HG02943 (cell line): Measurements from ENCODE around the gene COL19A1.
A peak's percentile ranks its signal among the peaks of the same experiment; 100 is the strongest.

Source experiments
- ATAC-seq: cut with Tn5 transposase; IDR thresholded peaks from one replicate; pipeline ENCODE4 v1.9.1; 2021; ENCODE audit warnings: mild to moderate bottlenecking, low read depth, moderate library complexity; ENCODE audit not compliant: unreplicated experiment

Gene COL19A1

GRCh38 chr6:70111737-70112136 lies 245.4 kb downstream of the COL19A1 start:
- no peak for ATAC-seq

GRCh38 chr6:70112716-70113115 lies 246.4 kb downstream of the COL19A1 start:
- no peak for ATAC-seq

DNA sequence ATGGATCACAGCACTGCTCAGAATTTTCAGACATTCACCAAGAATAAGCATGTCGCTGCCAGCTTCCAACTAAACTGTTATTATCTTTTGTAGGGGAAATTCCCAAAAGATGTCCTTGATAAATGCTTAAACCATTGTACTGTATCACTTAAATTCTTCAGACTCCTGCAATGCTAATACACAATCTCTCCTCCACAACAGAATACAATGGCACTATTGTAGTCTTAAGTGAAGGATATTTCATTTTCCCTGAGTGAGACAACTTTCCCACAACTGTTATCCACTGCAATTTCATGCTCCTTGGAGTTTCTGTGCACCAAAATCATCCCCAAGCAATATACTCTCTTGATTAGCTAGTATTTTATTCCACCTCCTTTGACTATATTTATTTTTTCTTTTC lies 246.8 kb downstream of the COL19A1 start:
- no peak for ATAC-seq

DNA sequence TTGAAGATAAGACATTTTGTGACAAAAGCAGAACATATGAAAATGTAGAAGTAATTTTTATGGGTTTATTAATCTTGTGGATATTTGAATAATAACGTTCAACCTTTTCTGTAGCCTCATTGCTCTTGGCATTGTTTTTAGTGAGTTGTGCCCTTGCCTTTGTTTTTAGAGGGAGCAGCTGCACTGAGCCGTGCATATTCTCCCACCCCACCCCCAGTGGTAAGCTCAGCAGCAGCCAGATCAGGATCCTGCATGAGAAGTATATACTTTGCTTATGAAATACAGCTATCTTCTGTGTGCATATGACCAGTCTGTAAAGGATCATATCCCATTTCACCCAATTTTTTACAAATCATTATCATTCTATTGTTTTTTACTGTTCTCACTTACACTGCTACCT lies 252.3 kb downstream of the COL19A1 start:
- ATAC-seq: no peak

- ATAC-seq: no peak
Observed at GRCh38 chr6:70119218-70119835, 253.0 kb downstream of the COL19A1 start.

GRCh38 chr6:70124443-70124842 lies 258.1 kb downstream of the COL19A1 start:
- ATAC-seq: no peak

DNA sequence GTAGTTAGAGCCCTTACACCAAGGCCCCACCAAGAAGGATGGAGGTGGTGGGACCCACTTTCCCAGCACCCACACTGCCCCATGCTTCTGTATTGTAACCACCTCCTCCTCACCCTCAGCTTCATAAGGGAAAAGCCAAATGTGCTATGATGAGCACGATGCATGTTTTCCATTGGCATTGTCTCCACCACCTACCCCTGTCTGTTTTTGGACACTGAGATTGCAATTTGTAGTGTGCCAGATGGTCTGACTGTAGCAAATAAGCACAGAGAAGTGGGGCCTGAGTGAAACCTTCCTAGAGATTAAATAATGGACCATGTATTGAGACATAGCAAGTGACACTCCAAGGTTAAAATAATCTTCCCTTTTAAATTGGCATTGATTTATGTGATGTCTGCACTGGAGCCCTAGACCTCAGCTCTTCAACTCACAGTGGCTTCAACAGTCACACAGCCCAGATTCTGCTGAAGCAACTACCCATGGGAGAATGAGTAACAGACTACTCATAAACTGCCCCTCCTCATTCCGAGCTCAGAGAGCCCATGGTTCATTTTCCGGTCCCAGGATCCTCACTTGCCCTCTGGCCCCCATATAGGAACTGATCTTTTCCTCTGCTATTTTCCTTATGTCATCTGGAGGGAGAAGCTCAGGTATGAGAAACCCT lies 258.7 kb downstream of the COL19A1 start:
- no peak for ATAC-seq

- no peak for ATAC-seq
Observed at GRCh38 chr6:70125602-70126001, 259.2 kb downstream of the COL19A1 start.

- ATAC-seq: no peak
Observed at GRCh38 chr6:70129341-70129740, 263.0 kb downstream of the COL19A1 start.

GRCh38 chr6:70130865-70131264 lies 264.5 kb downstream of the COL19A1 start:
- no peak for ATAC-seq

DNA sequence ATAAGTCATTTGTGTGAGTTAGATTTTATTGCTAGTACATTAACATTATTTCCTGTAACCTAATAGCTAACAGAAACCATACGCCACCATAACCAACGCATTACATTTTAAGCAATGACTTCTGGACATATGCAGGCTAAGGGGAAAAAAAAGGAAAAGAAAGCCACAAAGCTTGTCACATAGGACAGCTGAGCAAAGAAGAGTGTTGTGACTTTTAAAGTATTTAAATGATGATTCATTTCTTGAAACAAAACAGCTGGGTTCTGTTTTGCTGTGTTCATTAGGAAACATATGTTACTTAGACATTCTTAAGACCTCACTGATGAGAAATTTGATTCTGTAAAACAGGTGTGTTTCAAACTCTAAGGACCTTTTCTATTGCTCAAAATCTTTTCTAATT lies 265.2 kb downstream of the COL19A1 start:
- ATAC-seq: peak; percentile 85

DNA sequence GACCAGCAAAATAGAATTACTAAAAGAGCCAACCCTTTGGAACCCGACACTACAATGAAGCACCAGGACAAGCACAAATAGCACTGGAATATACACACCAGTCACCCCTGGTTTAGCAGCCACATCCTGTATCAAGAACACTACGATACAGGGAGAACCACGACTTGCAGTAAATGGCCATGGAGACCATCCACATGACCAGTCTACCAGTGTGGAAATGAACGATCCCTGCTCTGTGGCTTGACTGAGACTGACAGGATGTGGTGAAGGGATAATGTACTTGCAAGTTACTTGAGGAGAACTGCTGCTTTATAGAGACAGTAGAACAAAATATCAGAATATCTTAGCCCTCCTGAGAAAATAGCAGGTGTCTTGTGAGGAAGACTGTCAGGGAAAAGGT lies 266.9 kb downstream of the COL19A1 start:
- ATAC-seq: no peak

GRCh38 chr6:70134542-70134941 lies 268.2 kb downstream of the COL19A1 start:
- no peak for ATAC-seq

DNA sequence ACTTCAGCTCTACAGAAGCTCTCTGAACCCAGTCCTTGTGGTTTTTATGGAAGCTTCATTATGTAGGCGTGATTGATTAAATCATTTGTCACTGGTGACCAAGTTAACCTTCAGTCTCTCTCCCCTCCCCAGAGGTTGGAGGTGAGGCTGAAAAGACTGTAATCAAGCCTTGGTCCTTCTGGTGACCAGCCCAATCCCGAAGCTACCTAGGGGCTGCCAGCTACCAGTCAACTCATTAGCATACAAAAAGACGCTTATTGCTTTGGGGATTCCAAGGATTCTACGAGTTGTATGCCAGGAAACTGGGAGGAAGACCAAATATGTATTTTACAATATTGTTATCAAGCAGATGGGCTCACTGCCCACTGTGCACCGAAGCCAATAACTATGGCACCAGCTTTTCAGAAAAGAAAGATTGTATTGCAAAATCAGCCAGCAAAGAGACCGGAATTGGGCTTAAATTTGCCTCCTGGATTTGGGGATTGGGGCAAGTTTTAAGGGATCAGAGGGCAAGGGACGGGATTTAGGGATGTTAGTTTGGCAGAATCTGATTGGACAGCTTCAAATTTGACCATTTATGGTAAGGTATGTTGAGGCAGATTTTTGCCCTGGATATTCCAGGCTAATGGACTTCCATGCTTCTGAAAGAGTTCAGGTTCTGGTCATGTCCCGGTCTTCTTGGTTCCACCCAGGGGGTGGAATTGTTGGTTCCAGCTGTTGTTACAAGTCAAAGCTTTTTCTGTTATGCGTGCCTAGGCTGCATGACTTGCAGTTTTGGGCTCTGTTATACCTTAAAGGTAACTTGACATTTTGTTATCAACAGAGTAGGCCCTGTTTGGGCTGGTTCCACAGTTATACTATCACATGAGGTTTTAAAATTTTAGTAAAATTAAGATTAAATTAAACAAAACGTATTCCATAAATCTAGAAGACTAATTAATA lies 269.1 kb downstream of the COL19A1 start:
- no peak for ATAC-seq

GRCh38 chr6:70136996-70137395 lies 270.6 kb downstream of the COL19A1 start:
- no peak for ATAC-seq

DNA sequence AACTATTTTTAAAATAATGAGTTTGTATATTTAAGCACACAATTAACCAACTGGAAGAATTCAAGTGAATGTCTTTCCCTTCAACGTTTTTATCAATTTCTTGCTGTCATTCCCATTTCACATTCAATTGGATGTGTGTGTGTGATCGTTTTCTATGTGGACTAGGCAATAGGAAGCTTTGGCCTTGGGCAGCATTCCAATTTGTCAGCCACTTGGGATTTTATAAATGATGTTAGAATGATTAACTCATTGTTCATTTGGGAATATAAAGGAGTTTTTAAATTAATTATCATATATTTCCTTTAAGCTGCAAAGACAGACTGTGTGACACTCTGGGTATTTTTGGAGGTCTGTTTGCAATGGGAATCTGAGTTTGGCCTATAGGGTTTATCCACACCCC lies 274.1 kb downstream of the COL19A1 start:
- ATAC-seq: no peak

DNA sequence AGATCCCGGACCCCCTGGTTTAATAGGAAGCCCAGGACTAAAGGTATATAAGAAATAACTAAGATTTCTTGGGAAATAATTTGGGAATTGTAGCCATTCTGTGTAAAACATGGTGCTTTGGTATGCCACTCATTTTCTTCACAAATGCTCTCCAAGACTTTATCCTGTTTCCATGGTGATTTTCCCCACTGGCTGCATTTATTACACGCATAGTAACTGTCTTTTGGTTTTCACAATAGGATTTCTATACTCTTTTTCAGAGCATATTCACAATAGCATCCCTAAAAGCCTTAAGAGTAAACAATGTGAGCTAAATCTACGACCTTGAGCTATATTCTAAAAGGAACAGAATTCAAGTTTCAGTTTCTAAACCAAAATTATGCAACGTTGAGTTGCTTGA lies 275.7 kb downstream of the COL19A1 start:
- no peak for ATAC-seq

DNA sequence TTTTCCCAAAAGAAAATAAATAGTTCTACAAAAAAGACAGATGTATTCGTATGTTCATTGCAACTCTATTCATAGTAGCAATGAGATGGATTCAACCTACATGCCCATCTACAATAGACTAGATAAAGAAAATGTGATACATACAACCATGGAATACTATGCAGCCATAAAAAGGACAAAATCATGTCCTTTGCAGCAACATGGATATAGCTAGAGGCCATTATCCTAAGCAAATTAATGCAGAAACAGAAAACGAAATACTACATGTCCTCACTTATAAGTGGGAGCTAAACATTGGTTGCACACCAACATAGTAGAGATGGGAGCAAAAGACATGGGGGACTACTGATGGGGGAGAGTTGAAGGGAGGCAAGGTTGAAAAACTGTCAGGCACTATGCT lies 278.8 kb downstream of the COL19A1 start:
- no peak for ATAC-seq

DNA sequence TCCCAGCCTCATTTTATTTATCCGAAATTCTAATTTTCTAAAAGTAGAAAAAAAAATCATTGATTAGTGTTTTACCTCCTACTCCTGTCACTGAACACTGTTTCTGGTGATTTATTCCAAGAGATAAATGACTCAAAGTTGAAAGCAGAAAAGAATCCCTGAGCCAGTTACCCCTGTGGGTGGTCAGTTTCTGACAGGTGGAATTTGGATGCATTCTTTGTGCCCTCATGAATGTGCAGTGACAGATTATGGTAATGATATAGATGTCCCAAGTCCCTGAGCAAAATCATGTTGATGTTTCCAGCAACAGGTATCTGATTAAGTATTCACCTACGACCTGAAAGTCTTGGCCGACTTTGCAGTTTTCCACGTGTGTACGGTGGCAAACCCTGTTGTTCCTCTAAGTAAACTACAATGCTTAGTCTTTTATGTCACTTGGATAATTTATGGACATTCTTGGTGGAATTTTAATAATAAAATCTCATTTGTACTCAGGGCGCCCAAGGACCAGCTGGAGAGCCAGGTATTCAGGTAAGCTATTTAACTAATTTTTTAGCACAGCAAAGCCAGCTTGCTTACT lies 282.9 kb downstream of the COL19A1 start:
- ATAC-seq: no peak

- no peak for ATAC-seq
Observed at GRCh38 chr6:70150521-70150920, 284.2 kb downstream of the COL19A1 start.

- ATAC-seq: no peak
Observed at GRCh38 chr6:70151616-70152015, 285.3 kb downstream of the COL19A1 start.
